Suprapubic skin (tissue), 4 donors: ENCODE data around the gene PLXNB1.

Experiments used
- CTCF ChIP-seq, 2 donors: fragments of 200-600 bp in 1 of 2; fragments of 450-650 bp in 1 of 2; sonication (generic) in 1 of 2; IDR thresholded peaks; one replicate each; pipeline ENCODE4 v1.5.1; 2016 to 2019; ENCODE audit warnings: antibody characterized with exemption in 2 of 2, mild to moderate bottlenecking in 1 of 2, moderate library complexity in 1 of 2
- EP300 ChIP-seq: sonication (generic); formaldehyde crosslinking; IDR thresholded peaks from one replicate; pipeline ENCODE4 v1.6.1; 2017; ENCODE audit warnings: antibody characterized with exemption
- POLR2A ChIP-seq, 2 donors: fragments of 450-650 bp; IDR thresholded peaks; one replicate each; pipeline ENCODE4 v1.6.1; 2017; ENCODE audit warnings: antibody characterized with exemption in 2 of 2, mild to moderate bottlenecking in 2 of 2, moderate library complexity in 2 of 2
- POLR2AphosphoS5 ChIP-seq, 3 donors: sonication (generic); formaldehyde crosslinking; IDR thresholded peaks; one replicate each; pipeline ENCODE4 v1.6.1; 2017; ENCODE audit warnings: antibody characterized with exemption in 3 of 3

GRCh38 chr3:48428088-48428571, 1.8 kb downstream of the PLXNB1 start:
- no peak for TF ChIP-seq CTCF (IDR thresholded peaks at IDR 0.05)
- TF ChIP-seq POLR2A (IDR thresholded peaks at IDR 0.05), result no peak
- no peak for TF ChIP-seq EP300
- TF ChIP-seq POLR2AphosphoS5 (IDR thresholded peaks at IDR 0.05), result no peak
